ENCODE measurements around the gene TRPC6.
"Not testable (repeated sequence)": the region's sequence is repeated elsewhere in the genome, so short reads cannot be mapped to it uniquely, and the experiment has no call there.

Gene TRPC6

DNA sequence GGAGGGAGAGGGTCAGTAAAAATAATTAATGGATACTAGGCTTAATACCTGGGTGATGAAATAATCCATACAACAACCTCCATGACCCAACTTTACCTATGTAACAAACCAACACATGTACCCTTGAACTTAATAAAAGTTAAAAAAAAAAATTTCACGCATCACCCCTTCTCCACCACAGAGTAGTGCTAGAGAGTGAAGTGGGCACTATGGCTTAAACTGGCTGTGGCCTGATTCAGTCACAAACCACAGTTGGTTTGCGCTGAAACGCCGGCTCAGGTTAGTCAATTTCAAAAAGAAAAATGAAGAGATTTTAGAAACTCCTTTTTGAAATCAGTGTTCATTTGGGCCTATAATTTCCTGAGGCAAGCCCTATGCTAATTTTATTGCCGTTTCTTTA lies 144.3 kb downstream of the TRPC6 start:
- Histone ChIP-seq H3K9me2 (replicated peaks; ENCODE audit: control insufficient read depth, low read length) (no peaks in the 10 kb centered on the region), H3K4me1 (ENCODE audit: control insufficient read depth, low read length) (peaks cover 10% of the 10 kb centered on the region), H3K79me2 (ENCODE audit: control insufficient read depth, low read length) (no peaks in the 10 kb centered on the region), H3F3A (ENCODE audit: control insufficient read depth, insufficient read depth) (no peaks in the 10 kb centered on the region), H3K36me3 (ENCODE audit: control insufficient read depth, low read length) (no peaks in the 10 kb centered on the region), H3K9me3 (ENCODE audit: control insufficient read depth, insufficient read depth, low read length) (no peaks in the 10 kb centered on the region), H4K20me1 (ENCODE audit: control insufficient read depth, insufficient read depth, low read depth, low read length) (no peaks in the 10 kb centered on the region), H3K27ac (ENCODE audit: low read depth, low read length) (no peak overlapping the region), H3K4me3 (ENCODE audit: low read length) (no peak overlapping the region), H3K27me3 (ENCODE audit: control insufficient read depth, low read length) (0 out of 2 replicates have a peak, but pooled peaks cover 2% of the 10 kb centered on the region), H3K4me2 (ENCODE audit: low read length) (no peak overlapping the region)
- no peak for TF ChIP-seq EZH2phosphoT487 (IDR thresholded peaks at IDR 0.05; ENCODE audit: borderline replicate concordance, low read length)
- TF ChIP-seq, protein P1, sequence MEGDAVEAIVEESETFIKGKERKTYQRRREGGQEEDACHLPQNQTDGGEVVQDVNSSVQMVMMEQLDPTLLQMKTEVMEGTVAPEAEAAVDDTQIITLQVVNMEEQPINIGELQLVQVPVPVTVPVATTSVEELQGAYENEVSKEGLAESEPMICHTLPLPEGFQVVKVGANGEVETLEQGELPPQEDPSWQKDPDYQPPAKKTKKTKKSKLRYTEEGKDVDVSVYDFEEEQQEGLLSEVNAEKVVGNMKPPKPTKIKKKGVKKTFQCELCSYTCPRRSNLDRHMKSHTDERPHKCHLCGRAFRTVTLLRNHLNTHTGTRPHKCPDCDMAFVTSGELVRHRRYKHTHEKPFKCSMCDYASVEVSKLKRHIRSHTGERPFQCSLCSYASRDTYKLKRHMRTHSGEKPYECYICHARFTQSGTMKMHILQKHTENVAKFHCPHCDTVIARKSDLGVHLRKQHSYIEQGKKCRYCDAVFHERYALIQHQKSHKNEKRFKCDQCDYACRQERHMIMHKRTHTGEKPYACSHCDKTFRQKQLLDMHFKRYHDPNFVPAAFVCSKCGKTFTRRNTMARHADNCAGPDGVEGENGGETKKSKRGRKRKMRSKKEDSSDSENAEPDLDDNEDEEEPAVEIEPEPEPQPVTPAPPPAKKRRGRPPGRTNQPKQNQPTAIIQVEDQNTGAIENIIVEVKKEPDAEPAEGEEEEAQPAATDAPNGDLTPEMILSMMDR (IDR thresholded peaks at IDR 0.05; ENCODE audit: low read depth, low read length, poor library complexity, severe bottlenecking): no peak

DNA sequence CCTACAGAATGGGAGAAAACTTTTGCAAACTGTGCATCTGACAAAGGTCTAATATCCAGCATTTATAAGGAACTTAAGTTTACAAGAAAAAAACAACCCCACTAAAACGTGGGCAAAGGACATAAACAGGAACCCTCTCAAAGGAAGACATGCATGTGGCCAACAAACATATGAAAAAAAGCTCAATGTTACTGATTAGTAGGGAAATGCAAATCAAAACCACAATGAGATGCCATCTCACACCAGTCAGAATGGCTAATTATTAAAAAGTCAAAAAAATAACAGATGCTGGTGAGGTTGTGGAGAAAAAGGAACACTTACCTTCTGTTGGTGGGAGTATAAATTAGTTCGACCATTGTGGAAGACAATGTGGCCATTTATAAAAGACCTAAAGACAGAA lies 145.1 kb downstream of the TRPC6 start:
- not testable (repeated sequence) for H3K4me3 ChIP-seq (ENCODE audit: low read length); H3K4me2 ChIP-seq (ENCODE audit: low read length); H3K27ac ChIP-seq (ENCODE audit: low read depth, low read length); H3K4me1 ChIP-seq (ENCODE audit: control insufficient read depth, low read length); H3K79me2 ChIP-seq (ENCODE audit: control insufficient read depth, low read length); H4K20me1 ChIP-seq (ENCODE audit: control insufficient read depth, insufficient read depth, low read depth, low read length); H3K9me3 ChIP-seq (ENCODE audit: control insufficient read depth, insufficient read depth, low read length); H3K27me3 ChIP-seq (ENCODE audit: control insufficient read depth, low read length); H3K36me3 ChIP-seq (ENCODE audit: control insufficient read depth, low read length); H3F3A ChIP-seq (ENCODE audit: control insufficient read depth, insufficient read depth); H3K9me2 ChIP-seq (replicated peaks; ENCODE audit: control insufficient read depth, low read length)

DNA sequence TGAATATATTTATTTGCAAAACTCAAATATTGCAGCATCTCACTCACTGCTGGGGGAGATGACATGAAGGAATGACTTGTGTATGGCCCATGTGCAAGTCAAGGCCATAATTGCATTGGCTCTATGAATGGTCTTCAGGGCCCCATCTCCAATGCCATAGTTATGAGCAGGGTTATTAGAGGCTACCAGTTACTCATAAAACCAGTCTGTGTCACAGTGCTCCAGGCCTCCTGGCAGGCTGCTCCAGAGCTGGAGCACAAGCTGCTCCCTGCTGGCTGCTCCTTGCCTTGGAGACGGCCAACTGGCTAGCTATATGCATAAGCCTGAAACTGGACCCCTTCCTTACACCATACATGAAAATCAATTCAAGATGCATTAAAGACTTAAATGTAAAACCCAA lies 145.7 kb downstream of the TRPC6 start:
- Histone ChIP-seq H4K20me1 (ENCODE audit: control insufficient read depth, insufficient read depth, low read depth, low read length) (no peaks in the 10 kb centered on the region), H3K9me3 (ENCODE audit: control insufficient read depth, insufficient read depth, low read length) (no peaks in the 10 kb centered on the region), H3K9me2 (replicated peaks; ENCODE audit: control insufficient read depth, low read length) (no peaks in the 10 kb centered on the region), H3K4me3 (ENCODE audit: low read length) (no peak overlapping the region), H3K4me2 (ENCODE audit: low read length) (no peak overlapping the region), H3K27ac (ENCODE audit: low read depth, low read length) (no peak overlapping the region), H3K27me3 (ENCODE audit: control insufficient read depth, low read length) (0 out of 2 replicates have a peak, but pooled peaks cover 2% of the 10 kb centered on the region), H3K4me1 (ENCODE audit: control insufficient read depth, low read length) (peaks cover 5% of the 10 kb centered on the region; the same call in 1 of the 2 replicates), H3K36me3 (ENCODE audit: control insufficient read depth, low read length) (no peaks in the 10 kb centered on the region), H3K79me2 (ENCODE audit: control insufficient read depth, low read length) (no peaks in the 10 kb centered on the region), H3F3A (ENCODE audit: control insufficient read depth, insufficient read depth) (no peaks in the 10 kb centered on the region)
- no peak for TF ChIP-seq EZH2phosphoT487 (IDR thresholded peaks at IDR 0.05; ENCODE audit: borderline replicate concordance, low read length)
- TF ChIP-seq, protein P1 (IDR thresholded peaks at IDR 0.05; ENCODE audit: low read depth, low read length, poor library complexity, severe bottlenecking): no peak

DNA sequence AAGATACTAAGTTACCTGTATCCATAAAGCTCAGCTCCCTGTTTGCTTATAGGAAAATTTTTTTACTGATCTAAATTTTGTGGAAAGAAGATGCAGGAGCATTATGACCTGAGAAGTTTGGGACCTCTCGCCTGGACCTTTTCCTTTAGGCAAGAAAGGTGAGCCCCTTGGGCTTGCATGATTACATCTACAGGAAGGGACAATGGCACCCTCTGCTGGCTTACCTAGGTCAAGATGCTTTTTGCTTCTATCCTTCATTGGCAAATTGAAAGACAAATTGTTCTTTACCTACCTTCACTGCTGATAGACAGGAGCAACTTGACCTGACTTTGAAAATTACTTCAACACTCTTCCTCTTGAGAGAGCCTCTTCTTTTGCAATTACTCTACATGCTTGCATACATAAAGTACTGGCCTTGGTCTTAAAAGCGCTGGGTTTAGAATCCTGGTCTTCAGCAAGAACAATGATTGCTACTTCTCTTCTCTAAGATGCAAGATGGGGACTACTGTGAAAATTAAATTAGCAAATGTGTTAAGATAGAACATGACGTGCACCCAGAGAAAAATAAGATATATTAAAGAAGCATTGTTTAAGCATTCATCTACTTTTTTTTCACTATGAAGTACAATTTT lies 147.2 kb downstream of the TRPC6 start:
- H3K27me3 ChIP-seq (ENCODE audit: control insufficient read depth, low read length): 0 out of 2 replicates have a peak, but pooled peaks cover 2% of the 10 kb centered on the region
- TF ChIP-seq, protein P1 (IDR thresholded peaks at IDR 0.05; ENCODE audit: low read depth, low read length, poor library complexity, severe bottlenecking): peak; percentile 67
- no peak for TF ChIP-seq EZH2phosphoT487 (IDR thresholded peaks at IDR 0.05; ENCODE audit: borderline replicate concordance, low read length)
- no peaks in the 10 kb centered on the region for H4K20me1 ChIP-seq (ENCODE audit: control insufficient read depth, insufficient read depth, low read depth, low read length)
- peaks cover 5% of the 10 kb centered on the region; the same call in 1 of the 2 replicates for H3K4me1 ChIP-seq (ENCODE audit: control insufficient read depth, low read length)
- H3K4me3 ChIP-seq (ENCODE audit: low read length): no peak overlapping the region
- no peak overlapping the region for H3K4me2 ChIP-seq (ENCODE audit: low read length)
- H3K36me3 ChIP-seq (ENCODE audit: control insufficient read depth, low read length): no peaks in the 10 kb centered on the region
- no peaks in the 10 kb centered on the region for H3F3A ChIP-seq (ENCODE audit: control insufficient read depth, insufficient read depth)
- no peaks in the 10 kb centered on the region for H3K79me2 ChIP-seq (ENCODE audit: control insufficient read depth, low read length)
- no peaks in the 10 kb centered on the region for H3K9me2 ChIP-seq (replicated peaks; ENCODE audit: control insufficient read depth, low read length)
- no peaks in the 10 kb centered on the region for H3K9me3 ChIP-seq (ENCODE audit: control insufficient read depth, insufficient read depth, low read length)
- H3K27ac ChIP-seq (ENCODE audit: low read depth, low read length): no peak overlapping the region
